K562 (cell line): ENCODE measurements around the gene RNASE7. TPM values are rescaled to one million over a fixed set of nuclear protein-coding genes. Genes with fewer than 3 reads are reported as not detected.

Experiments used
- ATAC-seq: fragments of 200-7000 bp; cut with Tn5 transposase; 3 replicates; pipeline ENCODE4 v1.9.1; 2020; ENCODE audit warnings: moderate library complexity
- BruUV-seq: library from RNA; stranded (reverse); fragments of 400-500 nt; replicated peaks from 2 replicates; lab custom pipeline; 2021; lab: Mats Ljungman, UMichigan
- CTCF ChIA-PET: fragments of 300-600 bp; formaldehyde crosslinking; extraction: SDS; loops from one replicate; lab custom pipeline; 2021; ENCODE audit warnings: low intra/inter-chr PET ratio; lab: Yijun Ruan, JAX
- POLR2A ChIA-PET: fragments of 300-600, 350-650 bp; sonication (Branson Sonifier 250); formaldehyde crosslinking; extraction: SDS; loops from one replicate; lab custom pipeline; 2021; ENCODE audit warnings: antibody characterized with exemption, inconsistent platforms; lab: Yijun Ruan, JAX
- DNase-seq, 4 experiments: peaks; one replicate each; pipeline versions ENCODE4 v3.0.0 to v3.0.0-alpha.2; 2011 to 2018; ENCODE audit warnings: low spot score in 3 of 4, mixed read lengths in 3 of 4; ENCODE audit errors: extremely low read depth in 1 of 4
- FAIRE-seq: peaks from 2 replicates; lab custom pipeline; 2011; peaks lifted over from hg19 to GRCh38; lab: Jason Lieb, UNC
- H2AFZ ChIP-seq: 2 replicates; pipeline ENCODE4 v1.6.0; 2011; ENCODE audit warnings: low read depth, low read length, control low read depth, inconsistent platforms
- H3K27ac ChIP-seq: fragments of 200-600 bp; 3 replicates; pipeline ENCODE4 v1.8.0; 2011; ENCODE audit warnings: low read depth, mild to moderate bottlenecking, control low read depth, inconsistent platforms, low read length, moderate library complexity, mixed read lengths; ENCODE audit errors: extremely low read depth
- H3K27me3 ChIP-seq, 2 experiments: fragments of 300-600 bp in 1 of 2; 2 replicates in 1 of 2; 3 replicates in 1 of 2; pipeline versions ENCODE4 v1.6.0 to v1.8.0; 2011; ENCODE audit warnings: inconsistent platforms in 2 of 2, low read length in 2 of 2, mild to moderate bottlenecking in 1 of 2, mixed read lengths in 1 of 2, moderate library complexity in 1 of 2; ENCODE audit not compliant: control insufficient read depth in 2 of 2, insufficient read depth in 2 of 2
- H3K36me3 ChIP-seq: fragments of 300-600 bp; 3 replicates; pipeline ENCODE4 v1.8.0; 2011; ENCODE audit warnings: mild to moderate bottlenecking, low read length, inconsistent platforms; ENCODE audit not compliant: control insufficient read depth, insufficient read depth
- H3K4me1 ChIP-seq, 2 experiments: fragments of 200-600 bp in 1 of 2; replicated peaks in 1 of 2; 2 replicates in 1 of 2; 3 replicates in 1 of 2; pipeline versions ENCODE4 v1.5.1 to v1.8.0; 2011; ENCODE audit warnings: inconsistent platforms in 2 of 2, low read length in 2 of 2, mild to moderate bottlenecking in 1 of 2, mixed read lengths in 1 of 2, moderate library complexity in 1 of 2; ENCODE audit not compliant: control insufficient read depth in 2 of 2, insufficient read depth in 2 of 2
- H3K4me2 ChIP-seq: 2 replicates; pipeline ENCODE4 v1.6.1; 2011; ENCODE audit warnings: low read length, control low read depth, inconsistent platforms, mixed read lengths; ENCODE audit not compliant: insufficient read depth
- H3K4me3 ChIP-seq: fragments of 200-600 bp; sonication (generic), shearing (Covaris generic); 2 replicates; pipeline ENCODE4 v1.5.1; 2016; ENCODE audit warnings: control low read depth, inconsistent platforms
- H3K79me2 ChIP-seq: fragments of 200-600 bp; 3 replicates; pipeline ENCODE4 v1.8.0; 2011; ENCODE audit warnings: low read length, inconsistent platforms; ENCODE audit not compliant: control insufficient read depth, insufficient read depth
- H3K9ac ChIP-seq, 2 experiments: 2 replicates each; pipeline versions ENCODE4 v1.6.0 to v1.6.1; 2011; ENCODE audit warnings: low read depth in 2 of 2, low read length in 2 of 2, control low read depth in 1 of 2, inconsistent platforms in 1 of 2, mild to moderate bottlenecking in 1 of 2, mixed read lengths in 1 of 2; ENCODE audit not compliant: insufficient read depth in 1 of 2
- H3K9me1 ChIP-seq: one replicate; pipeline ENCODE4 v1.6.0; 2011; ENCODE audit warnings: inconsistent platforms, mild to moderate bottlenecking, low read length, moderate library complexity; ENCODE audit not compliant: control insufficient read depth, insufficient read depth
- H3K9me3 ChIP-seq: replicated peaks from 2 replicates; pipeline ENCODE4 v1.5.1; 2011; ENCODE audit warnings: low read depth, low read length, inconsistent platforms; ENCODE audit not compliant: control insufficient read depth, insufficient read depth
- H4K20me1 ChIP-seq: replicated peaks from 2 replicates; pipeline ENCODE4 v1.6.1; 2011; ENCODE audit warnings: low read length, inconsistent platforms, mixed read lengths; ENCODE audit not compliant: control insufficient read depth, insufficient read depth
- CSDE1 ChIP-seq, 2 experiments: fragments of 450-650 bp; IDR thresholded peaks; 2 replicates each; pipeline ENCODE4 v1.6.1; 2016; ENCODE audit warnings: mild to moderate bottlenecking in 1 of 2
- CTBP1 ChIP-seq: fragments of 450-650 bp; IDR thresholded peaks from 2 replicates; pipeline ENCODE4 v1.6.1; 2016; ENCODE audit warnings: borderline replicate concordance
- KDM1A ChIP-seq, 2 experiments: fragments of 450-650 bp; IDR thresholded peaks; 2 replicates each; pipeline ENCODE4 v1.6.1; 2016; ENCODE audit warnings: mild to moderate bottlenecking in 2 of 2
- MXI1 ChIP-seq: IDR thresholded peaks from 2 replicates; pipeline ENCODE4 v1.6.1; 2011; ENCODE audit warnings: low read depth, mild to moderate bottlenecking, improper control_type of control experiment, low read length
- MYNN ChIP-seq, 2 experiments: sonication (generic); formaldehyde crosslinking in 1 of 2; IDR thresholded peaks; 2 replicates each; pipeline versions ENCODE4 v1.5.0 to v1.6.1; 2016 to 2020; ENCODE audit warnings: antibody characterized with exemption in 1 of 2, missing genetic modification reagents in 1 of 2
- POLR2G ChIP-seq: fragments of 200-400 bp; formaldehyde crosslinking; IDR thresholded peaks from 2 replicates; pipeline ENCODE4 v1.6.1; 2017; ENCODE audit warnings: low read depth, mild to moderate bottlenecking, antibody characterized with exemption, low read length, moderate library complexity
- RCOR1 ChIP-seq, 2 experiments: IDR thresholded peaks; 2 replicates each; pipeline ENCODE4 v1.6.1; 2012; ENCODE audit warnings: low read depth in 2 of 2, low read length in 2 of 2, borderline replicate concordance in 1 of 2, improper control_type of control experiment in 1 of 2
- RFX1 ChIP-seq: fragments of 450-650 bp; IDR thresholded peaks from 2 replicates; pipeline ENCODE4 v1.6.1; 2016; ENCODE audit warnings: mild to moderate bottlenecking, moderate library complexity
- TFE3 ChIP-seq: fragments of 450-650 bp; formaldehyde crosslinking; IDR thresholded peaks from 2 replicates; pipeline ENCODE4 v1.4.0; 2020; ENCODE audit warnings: mild to moderate bottlenecking, mixed read lengths
- ZNF707 ChIP-seq: fragments of 250-450 bp; sonication (Bioruptor Pico); conservative IDR thresholded peaks from 2 replicates; pipeline ENCODE4 v1.8.0; 2022; ENCODE audit warnings: inconsistent platforms, mild to moderate bottlenecking, moderate library complexity
- WGBS: fragments of 100-300 bp; shearing (Covaris generic); methylation state at CpG from one replicate; pipeline ENCODE4 v1.1.6; 2016; ENCODE audit warnings: low coverage, mixed read lengths; ENCODE audit not compliant: insufficient coverage; ENCODE audit errors: missing lambda C conversion rate; 5-methylcytosine and 5-hydroxymethylcytosine counted together
- in situ Hi-C: fragments of 300-500 bp; cut with MboI; formaldehyde crosslinking; loops from 4 replicates; pipeline ENCODE4 v1.15.0; 2018; ENCODE audit warnings: inconsistent platforms, mixed read lengths
- intact Hi-C: fragments of 100-400 bp; cut with micrococcal nuclease; formaldehyde crosslinking; loops from 2 replicates; pipeline ENCODE4 v1.14.2; 2022
- polyA plus RNA-seq, 8 experiments: library from polyadenylated mRNA; depleted of rRNA in 4 of 8; stranded (reverse) in 5 of 8; unstranded in 3 of 8; fragments of >200 nt; fragmentation: Nextera tagmentation in 2 of 8; fragmentation: Illumina TruSeq in 1 of 8; extraction: Ambion mirVana in 2 of 8; extraction: Trizol in 1 of 8; gene quantifications; 2 replicates each; pipeline versions ENCODE4 v1.2.1 to v1.2.3, GENCODE V29; 2011 to 2014; ENCODE audit warnings: inconsistent platforms in 1 of 8, missing spikeins in 1 of 8
- total RNA-seq, 7 experiments: library from RNA; depleted of rRNA in 6 of 7; stranded (reverse); fragments of >200 nt in 6 of 7; fragmentation: Illumina TruSeq in 2 of 7; extraction: Trizol in 2 of 7; gene quantifications; 2 replicates each; pipeline versions ENCODE4 v1.2.1 to v1.2.3, GENCODE V29; 2011 to 2021; ENCODE audit warnings: low replicate concordance in 1 of 7

Gene RNASE7
- total and polyA plus RNA-seq, 9 of the 15 experiments (the other 6 are each of a cell fraction or from before 2014, with no cell fraction given), result not detected

GRCh38 chr14:21087294-21088091, 45.3 kb downstream of the RNASE7 start:
- H3K27me3 ChIP-seq, result no peaks in the 10 kb centered on the region
- H3K27ac ChIP-seq, result no peak overlapping the region
- H4K20me1 ChIP-seq, result no peaks in the 10 kb centered on the region
- intact Hi-C loops (no loop called here), in situ Hi-C loops (no loop called here)
- no peaks in the 10 kb centered on the region for H3K9me3 ChIP-seq
- peaks cover 0 to 22% of the 10 kb centered on the region in 2 experiments; a peak in 1 of 5 replicates for H3K4me1 ChIP-seq
- no peak overlapping the region for H3K4me2 ChIP-seq
- CTCF ChIA-PET, result interaction anchor here (0.7 kb wide), 1 partner anchor 18 kb away, joined by 3 read pairs; no protein-coding TSS in a partner anchor
- H3K79me2 ChIP-seq, result no peaks in the 10 kb centered on the region
- H3K9ac ChIP-seq, result no peak overlapping the region
- peaks cover 5% of the 10 kb centered on the region; the same call in 1 of the 3 replicates for H3K36me3 ChIP-seq
- WGBS, result 46% methylated on average over 11 of the region's 19 CpGs
- no peak for DNase-seq
- POLR2A ChIA-PET, result interaction anchor here (0.7 to 1.5 kb wide), 3 partner anchors 13 to 19 kb away, joined by 3 to 4 read pairs (median 4); no protein-coding TSS in a partner anchor
- H3K9me1 ChIP-seq, result no peaks in the 10 kb centered on the region
- no TSS peak for BruUV-seq
- no peak overlapping the region for H2AFZ ChIP-seq
- no peak for ATAC-seq
- H3K4me3 ChIP-seq, result no peak overlapping the region
- no peak for FAIRE-seq
- no peak for TF ChIP-seq ZNF707 (CRISPR knock-in tag)
- 0 out of 4 replicates have a peak, but pooled peaks of 1 of the 2 experiments have one; percentile 54 for TF ChIP-seq CSDE1 (IDR thresholded peaks at IDR 0.05)
- TF ChIP-seq MXI1, result 0 out of 2 replicates have a peak, but pooled peaks have one; percentile 30
- TF ChIP-seq RCOR1 (IDR thresholded peaks at IDR 0.05; ENCODE audit: borderline replicate concordance in 1 of 2, low read depth in 2 of 2, low read length in 2 of 2), result 0 out of 4 replicates have a peak, but pooled peaks of 1 of the 2 experiments have one; percentile 3
- TF ChIP-seq KDM1A (IDR thresholded peaks at IDR 0.05), result 0 out of 4 replicates have a peak, but pooled peaks of 1 of the 2 experiments have one; percentile 16
- no peak for TF ChIP-seq TFE3
- peak; percentile 93 for TF ChIP-seq RFX1
- 0 out of 2 replicates have a peak, but pooled peaks have one; percentile 19 for TF ChIP-seq POLR2G
- peak; percentile 63; the same call in 1 of the 2 replicates for TF ChIP-seq MYNN (IDR thresholded peaks at IDR 0.05)
- TF ChIP-seq MYNN (CRISPR knock-in tag; IDR thresholded peaks at IDR 0.05), result no peak
- TF ChIP-seq CTBP1, result peak; percentile 43; the same call in 1 of the 2 replicates
